Effector CD4-positive, alpha-beta T cell (primary cell): ENCODE results near the gene DSE.
A peak's percentile ranks its signal among the peaks of the same experiment; 100 is the strongest.
"Not testable (repeated sequence)": the region's sequence is repeated elsewhere in the genome, so short reads cannot be mapped to it uniquely, and the experiment has no call there.

Source experiments
- DNase-seq: peaks from one replicate; pipeline ENCODE4 v3.0.0-alpha.2; 2020
- total RNA-seq: gene quantifications from one replicate; lab custom pipeline; 2026; lab: John Stamatoyannopoulos, UW

The DSE gene
- total RNA-seq: 25.3 reads per million, percentile 52 among the genes with 10 or more reads in this experiment

GRCh38 chr6:116370760-116371119, at the start of gene DSE:
TSS of gene DSE (plus strand) at chr6:116370947. CDS start at chr6:116399251, 28,304 bp downstream.
- peak; percentile 40 for DNase-seq

DNA sequence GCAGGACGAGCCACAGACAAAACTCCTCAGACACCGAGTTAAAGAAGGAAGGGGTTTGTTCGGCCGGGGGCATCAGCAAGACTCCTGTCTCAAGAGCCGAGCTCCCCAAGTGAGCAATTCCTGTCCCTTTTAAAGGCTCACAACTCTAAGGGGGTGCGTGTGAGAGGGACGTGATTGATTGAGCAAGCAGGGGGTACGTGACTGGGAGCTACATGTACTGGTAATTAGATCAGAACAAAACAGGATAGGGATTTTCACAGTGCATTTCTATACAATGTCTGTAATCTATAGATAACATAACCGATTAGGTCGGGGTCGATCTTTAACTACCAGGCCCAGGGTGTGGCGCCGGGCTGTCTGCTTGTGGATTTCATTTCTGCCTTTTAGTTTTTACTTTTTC, 48.8 kb upstream of the DSE start:
- DNase-seq: not testable (repeated sequence)

- no peak for DNase-seq
These were observed 46.9 kb upstream of the DSE start for GRCh38 chr6:116323863-116324262.

- DNase-seq: not testable (repeated sequence)
These were observed 45.1 kb upstream of the DSE start for GRCh38 chr6:116325634-116326132.

DNA sequence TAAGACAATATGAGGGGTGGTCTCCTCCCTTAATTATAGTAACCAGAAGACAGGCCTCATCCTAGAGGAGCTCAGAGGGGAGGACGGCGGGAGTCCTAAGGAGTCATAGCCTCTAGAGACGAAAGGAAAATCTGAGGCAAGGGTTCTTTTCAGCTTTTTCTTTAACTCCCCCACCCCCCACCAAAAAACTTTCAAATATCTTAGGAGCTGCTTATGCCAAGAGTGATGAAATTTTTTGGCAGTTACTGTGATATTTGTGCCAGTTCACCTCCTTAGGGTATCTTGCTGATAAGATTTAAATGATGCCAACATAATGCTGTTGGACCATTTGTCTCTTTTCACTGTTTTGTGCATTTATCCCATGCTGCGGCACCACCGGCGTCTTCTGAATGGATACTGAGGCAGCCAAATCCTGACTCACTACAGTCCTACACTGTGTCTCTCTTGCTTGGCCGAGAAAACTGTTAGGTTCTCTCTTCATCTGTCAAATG, 44.5 kb upstream of the DSE start:
- no peak for DNase-seq

DNA sequence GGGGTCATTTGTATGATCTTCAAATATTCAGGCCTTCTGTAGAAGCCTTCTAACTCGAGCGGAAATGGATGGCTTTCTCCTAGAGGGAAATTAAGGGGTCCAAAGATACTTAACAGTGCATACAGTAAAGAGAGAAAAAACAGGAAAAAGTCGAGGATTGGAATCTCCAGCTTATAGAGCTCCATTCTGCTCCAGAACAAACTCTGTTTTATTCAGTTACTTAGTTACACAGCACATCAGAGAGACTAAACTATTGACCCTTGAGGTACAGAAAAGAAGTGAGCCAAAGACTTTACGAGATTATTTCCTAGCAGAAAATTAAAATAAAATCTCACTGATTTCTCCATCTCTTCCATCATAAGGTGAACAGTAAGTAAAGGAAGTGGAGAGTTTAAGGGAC, 43.8 kb upstream of the DSE start:
- no peak for DNase-seq

- DNase-seq: no peak
These were observed 42.8 kb upstream of the DSE start for GRCh38 chr6:116327803-116328527.

- DNase-seq: no peak
These were observed 42.2 kb upstream of the DSE start for GRCh38 chr6:116328528-116328903.

GRCh38 chr6:116329156-116329555, 41.6 kb upstream of the DSE start:
- DNase-seq: no peak

DNA sequence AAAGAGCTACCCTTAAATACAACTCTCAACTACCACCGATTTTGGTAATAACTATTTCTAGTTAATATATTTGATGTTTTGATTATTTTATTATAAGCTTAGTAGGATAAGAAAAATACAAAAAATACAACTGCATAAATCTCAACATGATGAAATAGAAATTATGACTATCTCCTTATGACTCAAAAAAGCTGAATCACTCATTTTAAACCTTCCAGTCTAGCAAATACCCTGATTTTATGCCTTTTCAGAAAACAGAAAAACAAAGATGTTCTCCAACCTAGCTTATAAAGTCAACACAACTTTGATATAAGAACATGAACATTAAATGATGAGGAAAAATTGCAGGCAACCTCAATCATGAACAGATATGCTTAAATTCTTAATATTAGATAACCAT, 40.2 kb upstream of the DSE start:
- no peak for DNase-seq

DNA sequence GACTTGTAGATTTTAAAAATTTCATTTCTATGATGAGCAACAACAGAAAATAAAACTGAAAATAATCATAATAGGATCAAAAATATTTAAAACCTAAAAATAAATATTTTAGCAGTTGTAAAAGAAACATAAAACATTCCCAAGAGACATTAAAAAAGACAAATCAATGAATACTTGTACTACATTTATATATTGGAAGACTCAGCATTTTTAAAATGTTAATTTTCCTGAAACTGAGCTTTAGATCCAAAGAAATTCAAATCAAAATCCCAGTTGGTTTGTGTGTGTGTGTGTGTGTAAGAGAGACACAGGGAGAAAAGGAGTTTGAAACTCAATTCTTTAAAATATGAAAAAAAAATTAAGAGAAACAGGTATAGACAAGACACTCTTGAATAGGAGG, 38.7 kb upstream of the DSE start:
- DNase-seq: no peak

DNA sequence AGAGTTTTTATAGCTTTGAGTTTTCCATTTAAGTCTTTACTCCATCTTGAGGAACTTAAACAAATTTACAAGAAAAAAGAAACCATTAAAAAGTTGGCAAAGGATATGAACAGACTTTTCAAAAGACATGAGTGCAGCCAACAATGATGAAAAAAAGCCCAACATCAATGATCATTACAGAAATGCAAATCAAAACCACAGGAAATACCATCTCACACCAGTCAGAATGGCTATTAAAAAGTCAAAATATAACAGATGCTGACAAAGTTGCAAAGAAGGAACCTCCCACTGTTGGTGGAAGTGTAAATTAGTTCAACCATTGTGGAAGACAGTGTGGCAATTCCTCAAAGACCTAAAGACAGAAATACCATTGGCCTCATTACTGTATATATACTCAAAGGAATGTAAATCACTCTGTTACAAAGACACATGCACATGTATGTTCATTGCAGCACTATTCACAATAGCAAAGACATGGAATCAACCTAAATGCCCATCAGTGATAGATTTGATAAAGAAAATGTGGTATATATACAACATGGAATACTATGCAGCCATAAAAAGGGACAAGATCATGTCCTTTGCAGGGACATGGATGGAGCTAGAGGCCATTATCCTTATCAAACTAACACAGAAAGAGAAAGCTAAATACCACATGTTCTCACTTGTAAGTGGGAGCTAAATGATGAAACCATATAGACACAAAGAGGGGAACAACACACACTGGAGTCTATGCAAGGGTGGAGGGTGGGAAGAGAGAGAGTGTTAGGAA, 35.9 kb upstream of the DSE start:
- not testable (repeated sequence) for DNase-seq

GRCh38 chr6:116335612-116336215, 35.0 kb upstream of the DSE start:
- no peak for DNase-seq

- no peak for DNase-seq
These were observed 31.8 kb upstream of the DSE start for GRCh38 chr6:116338943-116339342.

GRCh38 chr6:116340625-116341024, 30.1 kb upstream of the DSE start:
- not testable (repeated sequence) for DNase-seq

DNA sequence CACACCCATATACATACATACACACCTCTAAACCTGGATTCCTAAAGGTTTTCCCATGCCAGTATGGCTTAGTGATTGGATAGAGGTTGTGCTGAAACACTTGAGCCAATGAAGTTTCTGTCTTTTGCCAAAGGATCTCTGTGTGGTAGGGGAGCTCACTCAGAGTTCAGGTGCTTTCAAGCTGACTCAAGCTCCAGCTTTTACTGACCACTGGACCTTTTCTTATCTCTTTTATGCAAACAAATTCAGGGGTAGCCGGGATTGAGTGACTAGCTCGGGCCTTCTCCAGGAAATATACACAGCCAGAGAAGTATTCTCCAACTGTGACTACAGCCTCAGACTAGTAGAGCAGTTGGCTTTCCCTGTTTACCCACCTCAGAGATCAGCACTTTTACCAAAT, 21.5 kb upstream of the DSE start:
- DNase-seq: no peak

- no peak for DNase-seq
These were observed 19.6 kb upstream of the DSE start for GRCh38 chr6:116351101-116351500.

DNA sequence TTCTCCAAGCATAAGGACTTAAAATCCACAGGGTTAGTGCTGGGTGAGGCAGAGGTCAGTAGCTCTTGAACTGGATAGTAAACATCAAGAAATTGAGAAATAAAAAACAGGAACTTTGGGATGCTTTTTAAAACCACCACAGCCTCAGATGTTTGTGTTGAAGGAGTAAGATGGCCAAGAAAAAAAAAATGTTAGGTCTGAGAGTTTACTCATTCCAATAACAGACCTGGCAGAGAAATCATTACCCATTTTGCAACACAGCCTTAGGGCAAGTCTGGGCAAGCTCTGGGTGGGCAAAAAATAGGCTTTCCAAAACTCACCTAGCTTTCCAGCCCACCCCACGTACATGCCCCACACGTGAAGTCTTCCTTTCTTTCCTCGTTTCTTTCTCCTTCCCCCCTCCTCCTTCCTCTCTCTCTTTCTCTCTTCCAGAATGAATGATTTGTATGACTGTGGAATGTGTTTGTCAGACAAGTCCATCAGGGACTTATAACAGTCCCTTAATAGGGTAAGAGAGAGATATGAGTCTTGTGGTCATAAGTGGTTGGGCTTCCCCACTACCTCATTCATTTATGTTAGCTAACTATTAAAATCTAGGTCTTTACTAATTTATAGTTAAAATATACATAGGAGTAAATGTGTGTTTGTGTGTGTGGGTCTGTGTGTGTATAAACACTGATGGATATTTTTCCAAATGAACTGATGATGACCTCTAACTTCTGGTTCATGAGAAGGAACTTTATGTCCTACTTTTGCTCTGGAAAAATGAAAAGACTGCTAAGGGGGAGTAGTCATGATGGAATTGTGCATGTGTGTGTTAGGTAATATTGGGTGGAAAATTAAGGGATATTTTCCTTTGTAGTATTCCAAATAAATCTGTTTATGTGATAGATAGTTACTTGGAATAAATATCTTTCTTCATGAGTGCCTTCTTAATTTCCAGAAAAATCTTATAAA, 18.0 kb upstream of the DSE start:
- no peak for DNase-seq

GRCh38 chr6:116354236-116354635, 16.5 kb upstream of the DSE start:
- DNase-seq: no peak

DNA sequence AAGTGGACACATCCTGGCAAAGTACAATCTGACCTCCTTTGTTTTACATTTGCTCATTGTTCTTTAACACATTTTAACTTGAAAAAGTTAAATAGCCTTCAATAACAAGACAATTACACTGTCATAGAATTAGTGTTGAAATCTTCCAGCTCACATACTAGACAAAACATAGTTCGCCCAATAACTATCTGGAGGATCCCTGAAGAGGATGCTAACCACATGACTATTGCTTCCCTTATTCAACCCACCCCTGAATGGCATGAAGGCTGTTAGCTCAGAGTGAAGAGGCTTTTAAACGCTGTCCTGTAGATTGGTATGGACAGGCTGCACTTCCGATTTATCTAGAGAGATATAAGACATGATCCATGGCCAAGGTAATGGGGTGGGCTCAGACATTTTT, 15.0 kb upstream of the DSE start:
- DNase-seq: no peak

- DNase-seq: no peak
These were observed 11.6 kb upstream of the DSE start for GRCh38 chr6:116359131-116359530.

DNA sequence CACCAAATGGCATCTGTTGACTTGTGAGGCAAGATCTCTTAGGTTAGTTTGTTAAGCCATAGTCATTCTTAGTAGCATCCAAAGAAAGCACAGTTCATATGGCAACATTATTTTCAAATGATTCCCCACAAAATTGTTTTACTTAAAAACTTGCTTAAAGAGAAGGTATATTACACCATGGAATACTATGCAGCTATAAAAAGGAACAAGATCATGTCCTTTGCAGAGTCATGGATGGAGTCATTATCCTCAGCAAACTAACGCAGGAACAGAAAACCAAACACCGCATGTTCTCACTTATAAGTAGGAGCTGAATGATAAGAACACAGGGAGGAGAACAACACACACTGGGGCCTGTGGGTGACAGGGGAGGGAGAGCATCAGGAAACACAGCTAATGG, 10.9 kb upstream of the DSE start:
- no peak for DNase-seq
